GM18868 (cell line): ENCODE data around the gene NFS1.
"Not testable (repeated sequence)": the region's sequence is repeated elsewhere in the genome, so short reads cannot be mapped to it uniquely, and the experiment has no call there.

Experiments used
- ATAC-seq: cut with Tn5 transposase; IDR thresholded peaks from one replicate; pipeline ENCODE4 v1.9.1; 2021; ENCODE audit warnings: mild to moderate bottlenecking, moderate library complexity; ENCODE audit not compliant: unreplicated experiment

Gene NFS1

GRCh38 chr20:35699127-35699956 is at the start of gene NFS1, which contains the start of gene ROMO1:
TSS of gene NFS1 (minus strand) at chr20:35699352. CDS start at chr20:35699288, 64 bp downstream.
TSS of gene ROMO1 (plus strand) at chr20:35699405. CDS start at chr20:35699633, 228 bp downstream.
- ATAC-seq: peak; percentile 80

- not testable (repeated sequence) for ATAC-seq
These were observed 45.3 kb upstream of the NFS1 start for GRCh38 chr20:35744492-35744841.

GRCh38 chr20:35743693-35744491 is 44.7 kb upstream of the NFS1 start:
- no peak for ATAC-seq

GRCh38 chr20:35742741-35743523 is 43.8 kb upstream of the NFS1 start:
- ATAC-seq: no peak

- ATAC-seq: peak; percentile 86
These were observed 43.0 kb upstream of the NFS1 start, which contains the start of gene RBM39 for GRCh38 chr20:35741892-35742740. TSS of gene RBM39 (minus strand) at chr20:35742260. CDS start at chr20:35740874, 1,386 bp downstream.

- ATAC-seq: no peak
These were observed 40.4 kb upstream of the NFS1 start for GRCh38 chr20:35739294-35740163.

- ATAC-seq: no peak
These were observed 39.4 kb upstream of the NFS1 start for GRCh38 chr20:35738410-35739179.

GRCh38 chr20:35737865-35738333 is 38.7 kb upstream of the NFS1 start:
- ATAC-seq: no peak

- no peak for ATAC-seq
These were observed 36.8 kb upstream of the NFS1 start for GRCh38 chr20:35735826-35736470.

- no peak for ATAC-seq
These were observed 35.9 kb upstream of the NFS1 start for GRCh38 chr20:35734777-35735649.

- no peak for ATAC-seq
These were observed 35.2 kb upstream of the NFS1 start for GRCh38 chr20:35734374-35734773.

- no peak for ATAC-seq
These were observed 33.5 kb upstream of the NFS1 start for GRCh38 chr20:35732644-35732982.

GRCh38 chr20:35731862-35732643 is 32.9 kb upstream of the NFS1 start:
- no peak for ATAC-seq

GRCh38 chr20:35731469-35731788 is 32.3 kb upstream of the NFS1 start:
- no peak for ATAC-seq

- ATAC-seq: no peak
These were observed 31.7 kb upstream of the NFS1 start for GRCh38 chr20:35730583-35731468.
